ENCODE measurements around the gene USP48. TPM values are rescaled to one million over a fixed set of nuclear protein-coding genes. Genes with fewer than 3 reads are reported as not detected.

USP48 gene
- total RNA-seq, 1 donor from 2014 or later, result 55.3 TPM

DNA sequence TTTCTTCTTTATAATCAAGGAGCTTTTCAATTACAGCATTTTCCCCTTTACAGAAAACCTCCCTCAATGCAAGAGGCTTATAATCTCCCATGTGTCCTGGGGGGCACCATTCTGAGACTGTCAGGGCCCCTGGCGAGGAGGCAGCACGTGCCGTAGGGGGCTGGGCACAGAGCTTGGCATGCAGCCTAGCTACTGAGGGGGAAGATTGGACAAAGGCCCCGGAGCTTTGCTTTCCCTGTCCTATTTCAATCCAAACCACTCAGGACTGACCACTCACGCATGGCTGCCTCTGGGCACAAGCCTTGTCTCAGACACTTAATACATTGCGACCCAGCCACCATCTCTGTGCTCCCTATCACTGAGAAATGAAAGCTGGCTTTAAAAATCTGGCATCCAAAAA lies 111.0 kb downstream of the USP48 start:
- Histone ChIP-seq H3K27ac (ENCODE audit: low read depth, low read length) (no peak overlapping the region), H3K9ac (ENCODE audit: low read depth in 1 of 3, low read length in 3 of 3) (no peak overlapping the region)

DNA sequence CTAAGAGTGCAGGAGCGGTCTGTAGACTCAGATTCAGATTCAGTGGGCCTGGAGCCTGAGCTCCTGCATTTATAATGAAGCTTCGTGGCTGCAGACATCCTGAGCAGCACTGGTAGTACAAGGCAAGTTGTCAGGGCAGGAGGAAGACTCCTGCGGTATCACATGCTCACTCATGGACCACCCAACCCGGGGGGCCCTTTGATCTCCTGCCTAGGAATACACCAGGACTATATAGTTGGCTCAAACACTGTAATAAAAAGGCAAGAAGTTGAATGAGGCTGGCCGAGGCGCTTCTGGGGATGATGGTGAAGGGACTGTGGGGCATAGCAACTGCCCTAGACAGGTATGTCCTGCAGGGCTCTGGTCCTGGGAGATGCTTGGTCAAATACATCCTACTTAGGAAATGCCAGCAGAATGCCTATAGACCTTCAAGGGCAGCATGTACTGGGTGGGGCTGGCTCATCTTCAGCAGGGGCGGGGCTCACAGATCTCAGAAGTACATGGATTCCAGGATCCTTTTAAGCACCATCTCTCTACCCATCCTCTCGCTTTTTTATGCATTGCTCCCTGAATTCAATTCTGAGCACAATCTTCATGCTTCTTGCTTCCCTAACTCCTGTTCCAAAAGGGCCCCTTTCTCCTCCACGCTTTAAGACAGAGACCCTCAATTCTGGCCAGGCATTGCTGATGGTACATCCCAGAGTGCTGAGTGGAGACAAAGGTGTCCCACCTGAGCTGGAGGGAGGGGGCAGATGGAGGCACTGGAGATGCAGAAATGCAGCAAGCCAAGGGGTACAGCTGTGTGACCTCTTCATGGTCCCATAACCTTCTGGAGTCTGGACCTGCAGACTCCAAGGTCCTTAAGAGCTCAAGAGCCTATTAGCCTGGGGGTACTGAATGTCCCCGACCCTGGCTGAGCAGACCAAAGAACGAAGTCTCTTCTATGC lies 111.7 kb downstream of the USP48 start:
- Histone ChIP-seq H3K27me3 (ENCODE audit: control insufficient read depth in 3 of 3, insufficient read depth in 3 of 3, low read length in 3 of 3) (peaks cover 43 to 58% (median 54%) of the 10 kb centered on the region in 3 donors), H3K4me3 (ENCODE audit: low read length in 3 of 3) (no peak overlapping the region), H3K36me3 (ENCODE audit: control insufficient read depth in 3 of 3, insufficient read depth in 3 of 3, low read length in 3 of 3) (no peaks in the 10 kb centered on the region), H3K9me3 (ENCODE audit: control insufficient read depth in 3 of 3, low read length in 3 of 3) (no peaks in the 10 kb centered on the region), H3K4me1 (ENCODE audit: control insufficient read depth in 3 of 3, insufficient read depth in 3 of 3, low read length in 3 of 3) (peaks cover 22 to 29% (median 24%) of the 10 kb centered on the region in 3 donors), H3K9ac (ENCODE audit: low read depth in 1 of 3, low read length in 3 of 3) (no peak overlapping the region), H3K27ac (ENCODE audit: low read depth, low read length) (no peak overlapping the region)

More for the DNA sequence above, 111.0 kb downstream of the USP48 start:
- Histone ChIP-seq H3K27me3 (ENCODE audit: control insufficient read depth in 3 of 3, insufficient read depth in 3 of 3, low read length in 3 of 3) (peaks cover 39 to 53% (median 47%) of the 10 kb centered on the region in 3 donors), H3K4me3 (ENCODE audit: low read length in 3 of 3) (no peak overlapping the region), H3K4me1 (ENCODE audit: control insufficient read depth in 3 of 3, insufficient read depth in 3 of 3, low read length in 3 of 3) (peaks cover 22 to 29% (median 24%) of the 10 kb centered on the region in 3 donors), H3K9me3 (ENCODE audit: control insufficient read depth in 3 of 3, low read length in 3 of 3) (no peaks in the 10 kb centered on the region), H3K36me3 (ENCODE audit: control insufficient read depth in 3 of 3, insufficient read depth in 3 of 3, low read length in 3 of 3) (no peaks in the 10 kb centered on the region)

DNA sequence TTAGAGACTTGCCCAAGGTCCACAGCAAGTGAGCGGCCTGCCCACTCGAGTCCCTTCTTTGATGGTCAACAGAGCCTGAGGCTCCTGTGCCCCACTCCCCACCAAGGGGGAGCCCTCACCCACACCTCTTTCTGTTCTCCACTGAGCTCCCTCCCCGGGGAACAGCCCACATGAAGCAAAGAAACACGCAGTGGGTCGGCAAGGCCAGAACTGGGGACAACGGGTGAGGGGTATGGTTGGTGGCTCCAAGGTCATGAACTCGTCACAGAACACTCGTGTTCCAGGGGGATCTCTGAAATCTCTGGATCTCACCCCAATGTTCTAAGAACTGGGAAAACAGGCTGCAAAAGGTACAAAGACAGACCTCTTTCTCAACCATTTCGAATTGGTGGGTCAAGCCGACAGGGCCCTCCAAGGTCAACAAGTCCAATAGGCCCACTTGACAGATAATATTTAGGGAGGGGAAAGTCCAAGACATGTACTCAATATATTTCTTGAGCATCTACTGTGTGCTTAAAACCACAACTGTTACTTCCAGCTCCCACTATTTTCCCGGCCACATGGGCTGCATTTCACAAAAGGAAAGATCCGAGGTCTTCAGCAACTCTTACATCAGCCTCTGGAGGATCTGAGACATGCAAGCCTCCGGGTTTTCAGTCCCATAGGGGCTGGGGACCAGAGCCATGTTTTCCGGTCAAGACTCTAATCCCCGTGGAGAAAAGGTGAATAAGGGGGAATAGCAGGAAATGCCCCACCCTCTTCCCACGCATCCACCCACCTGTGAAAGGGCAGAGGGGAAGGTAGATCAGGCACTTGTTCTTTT lies 112.7 kb downstream of the USP48 start:
- Histone ChIP-seq H3K9me3 (ENCODE audit: control insufficient read depth in 3 of 3, low read length in 3 of 3) (no peaks in the 10 kb centered on the region), H3K27ac (ENCODE audit: low read depth, low read length) (no peak overlapping the region), H3K9ac (ENCODE audit: low read depth in 1 of 3, low read length in 3 of 3) (no peak overlapping the region), H3K4me3 (ENCODE audit: low read length in 3 of 3) (no peak overlapping the region), H3K36me3 (ENCODE audit: control insufficient read depth in 3 of 3, insufficient read depth in 3 of 3, low read length in 3 of 3) (no peaks in the 10 kb centered on the region), H3K27me3 (ENCODE audit: control insufficient read depth in 3 of 3, insufficient read depth in 3 of 3, low read length in 3 of 3) (peaks cover 52 to 63% (median 60%) of the 10 kb centered on the region in 3 donors), H3K4me1 (ENCODE audit: control insufficient read depth in 3 of 3, insufficient read depth in 3 of 3, low read length in 3 of 3) (peaks cover 22 to 29% (median 24%) of the 10 kb centered on the region in 3 donors)

DNA sequence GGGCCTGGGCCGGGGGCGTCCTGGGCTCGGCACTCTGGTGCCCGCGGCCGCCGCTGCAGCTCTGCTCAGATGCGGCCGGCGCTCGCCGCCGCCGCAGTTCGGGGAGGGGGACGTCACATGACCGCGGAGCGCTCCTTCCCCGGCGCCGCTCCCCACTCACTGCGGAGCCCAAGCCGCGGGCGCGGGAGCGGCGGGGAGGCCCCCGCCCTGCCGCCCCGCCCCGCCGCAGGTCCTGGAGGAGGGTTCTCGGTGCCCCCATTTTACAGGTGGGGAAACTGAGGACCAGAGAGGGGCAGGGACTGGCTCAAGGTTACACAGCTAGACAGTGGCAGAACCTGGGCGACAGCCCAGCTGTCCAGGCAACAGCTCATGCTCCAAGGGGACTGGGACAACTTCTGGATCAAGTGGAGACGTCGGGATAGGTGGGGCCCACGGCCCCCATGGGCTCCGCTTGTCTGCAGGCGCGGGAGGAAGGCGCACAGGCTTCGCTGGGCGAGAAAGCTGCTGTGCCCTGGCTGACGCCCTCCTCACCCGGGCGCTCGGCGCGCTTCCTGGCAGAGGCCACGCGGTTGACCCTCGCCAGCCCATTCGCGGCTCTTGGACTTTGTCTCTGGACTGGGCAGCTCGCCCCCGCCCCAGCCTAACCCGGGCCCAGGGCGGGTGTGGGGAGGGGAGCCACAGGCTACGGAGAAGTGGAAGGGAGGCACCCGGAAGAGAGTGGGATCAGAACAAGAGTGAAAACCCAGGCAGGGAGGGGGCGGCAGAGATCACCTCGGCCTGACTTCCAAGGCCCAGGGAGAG lies 113.5 kb downstream of the USP48 start, which contains the start of gene RAP1GAP:
TSS of gene RAP1GAP (minus strand) at position 100 of the 801 bp plus-strand sequence. CDS start 49,325 bp downstream, outside the sequence.
- peaks cover 58 to 71% (median 62%) of the 10 kb centered on the region in 3 donors for H3K27me3 ChIP-seq (ENCODE audit: control insufficient read depth in 3 of 3, insufficient read depth in 3 of 3, low read length in 3 of 3)
- peaks cover 22 to 29% (median 24%) of the 10 kb centered on the region in 3 donors for H3K4me1 ChIP-seq (ENCODE audit: control insufficient read depth in 3 of 3, insufficient read depth in 3 of 3, low read length in 3 of 3)
- H3K27ac ChIP-seq (ENCODE audit: low read depth, low read length), result no peak within 1 kb of the TSS
- H3K9ac ChIP-seq (ENCODE audit: low read depth in 1 of 3, low read length in 3 of 3), result peak within 1 kb of the TSS in 1 of 3 donors; percentile 16
- H3K36me3 ChIP-seq (ENCODE audit: control insufficient read depth in 3 of 3, insufficient read depth in 3 of 3, low read length in 3 of 3), result no peaks in the 10 kb centered on the region
- no peak within 1 kb of the TSS for H3K4me3 ChIP-seq (ENCODE audit: low read length in 3 of 3)
- no peaks in the 10 kb centered on the region for H3K9me3 ChIP-seq (ENCODE audit: control insufficient read depth in 3 of 3, low read length in 3 of 3)

DNA sequence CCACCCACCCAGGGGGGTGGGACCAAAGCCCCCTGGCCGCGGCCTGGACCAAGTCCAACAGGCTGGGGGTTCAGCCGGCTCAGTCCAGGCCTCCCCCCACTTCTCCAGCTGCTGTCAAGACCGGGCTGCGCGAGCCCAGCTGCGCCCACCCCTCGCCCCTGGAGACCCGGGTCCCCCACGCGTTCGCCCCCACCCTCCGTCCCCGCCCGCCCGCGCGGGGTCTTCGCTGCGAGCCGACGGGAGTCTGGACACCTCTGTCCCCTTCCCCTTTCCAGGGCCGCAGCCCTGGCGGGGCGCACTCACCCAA lies 114.0 kb downstream of the USP48 start:
- Histone ChIP-seq H3K4me1 (ENCODE audit: control insufficient read depth in 3 of 3, insufficient read depth in 3 of 3, low read length in 3 of 3) (peaks cover 22 to 28% (median 24%) of the 10 kb centered on the region in 3 donors), H3K27me3 (ENCODE audit: control insufficient read depth in 3 of 3, insufficient read depth in 3 of 3, low read length in 3 of 3) (peaks cover 62 to 77% (median 64%) of the 10 kb centered on the region in 3 donors), H3K9ac (ENCODE audit: low read depth in 1 of 3, low read length in 3 of 3) (no peak overlapping the region)

DNA sequence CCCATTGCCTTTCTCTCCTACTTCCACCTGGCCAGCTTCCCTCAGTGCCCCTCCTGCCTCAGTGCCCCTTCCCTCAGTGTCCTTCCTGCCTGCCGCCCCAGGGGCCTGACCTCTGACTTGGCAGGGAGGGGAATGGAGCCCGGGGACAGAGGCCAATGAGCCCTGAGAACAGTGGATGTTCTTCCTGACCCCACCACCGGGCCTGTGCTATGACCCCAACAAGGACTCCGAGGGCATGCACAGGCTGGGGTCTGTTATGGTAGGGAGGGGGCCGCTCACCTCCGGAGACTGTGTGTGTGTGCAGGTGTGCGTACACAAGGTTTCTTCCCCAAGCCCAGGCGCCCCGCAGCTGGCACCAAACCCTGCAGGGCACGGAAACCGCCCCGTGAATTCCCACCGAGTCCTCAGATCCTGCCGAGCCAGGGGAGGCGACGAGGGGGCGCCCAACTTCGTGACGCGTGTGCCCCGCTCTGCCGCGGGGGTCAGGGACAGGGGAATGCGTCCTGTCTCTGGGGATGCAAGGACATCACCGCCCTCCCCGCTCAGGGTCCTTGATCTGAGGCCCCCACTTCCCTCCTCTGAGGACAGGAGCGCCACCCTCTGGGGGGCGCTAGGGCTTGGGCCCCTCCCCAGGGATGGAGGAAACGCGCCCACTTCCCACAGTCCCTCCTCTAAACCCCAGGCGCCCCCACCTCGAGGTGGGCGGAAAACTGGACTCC lies 114.6 kb downstream of the USP48 start:
- Histone ChIP-seq H3K9ac (ENCODE audit: low read depth in 1 of 3, low read length in 3 of 3) (no peak overlapping the region), H3K27ac (ENCODE audit: low read depth, low read length) (no peak overlapping the region), H3K4me1 (ENCODE audit: control insufficient read depth in 3 of 3, insufficient read depth in 3 of 3, low read length in 3 of 3) (peaks cover 18 to 23% (median 22%) of the 10 kb centered on the region in 3 donors), H3K36me3 (ENCODE audit: control insufficient read depth in 3 of 3, insufficient read depth in 3 of 3, low read length in 3 of 3) (no peaks in the 10 kb centered on the region), H3K27me3 (ENCODE audit: control insufficient read depth in 3 of 3, insufficient read depth in 3 of 3, low read length in 3 of 3) (peaks cover 66 to 82% (median 68%) of the 10 kb centered on the region in 3 donors), H3K4me3 (ENCODE audit: low read length in 3 of 3) (no peak overlapping the region), H3K9me3 (ENCODE audit: control insufficient read depth in 3 of 3, low read length in 3 of 3) (no peaks in the 10 kb centered on the region)

More for the DNA sequence above, 114.0 kb downstream of the USP48 start:
- Histone ChIP-seq H3K27ac (ENCODE audit: low read depth, low read length) (no peak overlapping the region), H3K9me3 (ENCODE audit: control insufficient read depth in 3 of 3, low read length in 3 of 3) (no peaks in the 10 kb centered on the region), H3K4me3 (ENCODE audit: low read length in 3 of 3) (no peak overlapping the region), H3K36me3 (ENCODE audit: control insufficient read depth in 3 of 3, insufficient read depth in 3 of 3, low read length in 3 of 3) (no peaks in the 10 kb centered on the region)

DNA sequence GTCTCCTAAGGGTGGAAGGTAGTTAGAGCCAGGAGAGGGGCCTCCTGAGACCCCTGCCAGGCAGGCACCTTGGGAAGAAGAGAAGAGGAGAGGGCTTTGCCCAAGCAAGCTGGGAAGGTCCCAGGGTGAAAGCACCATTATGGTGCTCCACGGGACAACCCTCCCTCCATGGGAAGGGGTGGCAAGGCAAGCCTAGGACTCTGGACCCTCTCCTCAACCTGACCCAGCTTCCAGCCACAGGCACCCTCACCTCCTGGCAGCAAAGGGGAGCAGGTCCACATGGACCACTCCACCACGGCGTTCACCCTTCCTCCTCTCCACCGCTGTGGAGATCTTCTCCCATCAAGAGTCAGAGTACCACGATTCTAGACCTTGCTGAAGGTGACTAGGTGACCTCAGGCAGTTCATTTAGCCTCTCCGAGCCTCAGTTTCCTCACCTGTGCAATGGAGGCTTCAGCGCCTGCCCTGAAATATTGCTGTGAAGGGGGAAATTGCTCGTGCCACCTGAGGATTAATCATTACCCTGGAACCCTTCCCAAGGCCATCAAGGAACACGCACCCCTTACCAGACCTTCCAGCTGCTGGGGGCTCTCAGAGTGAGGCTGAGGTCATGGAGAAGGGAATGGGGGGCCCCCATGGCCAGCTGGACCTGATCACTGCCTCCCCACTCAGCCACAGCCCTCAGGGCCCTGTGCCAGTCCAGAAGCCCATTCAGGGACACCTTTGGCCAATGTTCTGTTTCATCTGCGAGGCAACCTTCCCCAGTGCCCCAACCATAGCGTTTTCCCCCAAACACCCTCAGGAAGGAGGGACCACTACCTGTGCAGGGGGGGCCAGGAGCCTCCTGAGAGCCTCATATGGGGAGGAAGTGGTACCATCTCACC lies 115.4 kb downstream of the USP48 start:
- Histone ChIP-seq H3K27me3 (ENCODE audit: control insufficient read depth in 3 of 3, insufficient read depth in 3 of 3, low read length in 3 of 3) (peaks cover 71 to 89% (median 75%) of the 10 kb centered on the region in 3 donors), H3K27ac (ENCODE audit: low read depth, low read length) (no peak overlapping the region), H3K9me3 (ENCODE audit: control insufficient read depth in 3 of 3, low read length in 3 of 3) (no peaks in the 10 kb centered on the region), H3K4me1 (ENCODE audit: control insufficient read depth in 3 of 3, insufficient read depth in 3 of 3, low read length in 3 of 3) (peaks cover 11 to 15% (median 14%) of the 10 kb centered on the region in 3 donors), H3K9ac (ENCODE audit: low read depth in 1 of 3, low read length in 3 of 3) (no peak overlapping the region), H3K4me3 (ENCODE audit: low read length in 3 of 3) (no peak overlapping the region), H3K36me3 (ENCODE audit: control insufficient read depth in 3 of 3, insufficient read depth in 3 of 3, low read length in 3 of 3) (no peaks in the 10 kb centered on the region)

DNA sequence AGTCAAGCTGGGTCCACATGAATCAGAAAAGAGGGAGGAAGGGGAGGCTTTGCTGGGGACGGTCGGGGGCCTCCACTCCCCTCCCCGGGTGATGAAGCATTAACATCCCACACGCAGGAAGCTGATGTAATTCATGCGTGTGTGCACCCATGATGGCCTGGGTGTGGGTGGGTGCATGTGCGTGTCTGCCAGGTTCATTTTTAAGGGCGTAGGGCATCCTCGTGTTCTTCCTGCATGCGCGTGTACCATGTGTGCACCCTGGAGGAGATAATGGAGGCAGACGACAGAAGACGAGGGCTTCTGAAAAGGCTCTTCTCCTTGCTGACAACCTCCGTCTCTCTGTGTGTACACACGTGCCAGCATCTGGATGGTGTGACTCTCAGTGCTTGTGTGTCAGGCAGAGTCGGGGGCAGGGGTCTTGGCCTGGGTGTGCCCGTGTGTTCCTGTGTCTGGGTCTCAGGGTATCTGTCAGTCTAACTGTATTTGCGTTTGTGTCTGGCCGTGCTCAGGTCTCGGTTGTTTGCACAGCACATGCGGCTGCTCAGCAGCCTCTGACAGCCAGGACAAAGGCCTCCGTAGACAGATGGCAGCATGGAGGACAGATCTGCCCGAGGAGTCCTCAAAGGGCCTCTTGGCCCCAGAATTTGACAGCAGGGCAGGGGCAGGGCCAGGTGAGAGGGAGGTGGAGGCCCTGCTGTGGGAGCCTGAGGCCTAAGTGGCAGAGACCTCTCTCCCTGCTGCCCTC lies 116.2 kb downstream of the USP48 start:
- Histone ChIP-seq H3K9ac (ENCODE audit: low read depth in 1 of 3, low read length in 3 of 3) (no peak overlapping the region), H3K4me3 (ENCODE audit: low read length in 3 of 3) (no peak overlapping the region), H3K27me3 (ENCODE audit: control insufficient read depth in 3 of 3, insufficient read depth in 3 of 3, low read length in 3 of 3) (peaks cover 67 to 94% (median 78%) of the 10 kb centered on the region in 3 donors), H3K9me3 (ENCODE audit: control insufficient read depth in 3 of 3, low read length in 3 of 3) (no peaks in the 10 kb centered on the region), H3K4me1 (ENCODE audit: control insufficient read depth in 3 of 3, insufficient read depth in 3 of 3, low read length in 3 of 3) (peaks cover 8 to 10% (median 8%) of the 10 kb centered on the region in 3 donors), H3K36me3 (ENCODE audit: control insufficient read depth in 3 of 3, insufficient read depth in 3 of 3, low read length in 3 of 3) (no peaks in the 10 kb centered on the region), H3K27ac (ENCODE audit: low read depth, low read length) (no peak overlapping the region)

All from skeletal muscle tissue (tissue), 4 donors.